Cardiac ventricle fibroblast (primary cell): ENCODE measurements around the gene LY6G6F. TPM values are rescaled to one million over a fixed set of nuclear protein-coding genes. Genes with fewer than 3 reads are reported as not detected.

Experiments
- total RNA-seq: library from RNA; depleted of rRNA; stranded (reverse); fragments of >200 nt; gene quantifications from 2 replicates; pipeline ENCODE4 v1.2.3, GENCODE V29; 2015

The LY6G6F gene
- total RNA-seq, 1 donor from 2014 or later = not detected

Other genes starting within 250 kb of the LY6G6F start
- 2.2 and 5.1 TPM in 2 replicates for gene MICB, start 208.7 kb upstream of the LY6G6F start, total RNA-seq
- gene MCCD1, start 177.9 kb upstream of the LY6G6F start, total RNA-seq = not detected in 2 replicates
- gene DDX39B, start 164.9 kb upstream of the LY6G6F start, total RNA-seq = 205 and 225 TPM in 2 replicates
- gene ATP6V1G2, start 160.3 kb upstream of the LY6G6F start, total RNA-seq = 0.25 and 2.1 TPM in 2 replicates
- 21.5 and 21.6 TPM in 2 replicates for gene NFKBIL1, start 159.3 kb upstream of the LY6G6F start, total RNA-seq
- not detected in 2 replicates for gene LTA, start 134.6 kb upstream of the LY6G6F start, total RNA-seq
- gene TNF, start 131.3 kb upstream of the LY6G6F start, total RNA-seq = not detected in 2 replicates
- gene LTB, start 124.4 kb upstream of the LY6G6F start, total RNA-seq = not detected in 2 replicates
- not detected in 2 replicates for gene LST1, start 120.6 kb upstream of the LY6G6F start, total RNA-seq
- gene NCR3, start 113.9 kb upstream of the LY6G6F start, total RNA-seq = not detected in 2 replicates
- gene AIF1, start 91.6 kb upstream of the LY6G6F start, total RNA-seq = not detected in 2 replicates
- 66.0 and 73.3 TPM in 2 replicates for gene PRRC2A, start 86.2 kb upstream of the LY6G6F start, total RNA-seq
- gene BAG6, start 54.2 kb upstream of the LY6G6F start, total RNA-seq = 169 and 177 TPM in 2 replicates
- 2.0 and 2.3 TPM in 2 replicates for gene APOM, start 51.0 kb upstream of the LY6G6F start, total RNA-seq
- gene C6orf47, start 46.1 kb upstream of the LY6G6F start, total RNA-seq = 18.5 and 21.9 TPM in 2 replicates
- gene GPANK1, start 41.9 kb upstream of the LY6G6F start, total RNA-seq = 21.4 and 23.7 TPM in 2 replicates
- gene CSNK2B, start 40.8 kb upstream of the LY6G6F start, total RNA-seq = 208 and 235 TPM in 2 replicates
- 0.44 and 0.50 TPM in 2 replicates for gene LY6G5B, start 36.9 kb upstream of the LY6G6F start, total RNA-seq
- gene LY6G5C, start 25.8 kb upstream of the LY6G6F start, total RNA-seq = 0.34 TPM in 1 of 2 replicates, not detected in the other
- 19.1 and 24.3 TPM in 2 replicates for gene ABHD16A, start 3.5 kb upstream of the LY6G6F start, total RNA-seq
- gene LY6G6D, start 8.5 kb downstream of the LY6G6F start, total RNA-seq = not detected in 2 replicates
- not detected in 2 replicates for gene LY6G6C, start 14.9 kb downstream of the LY6G6F start, total RNA-seq
- 0.06 TPM in 1 of 2 replicates, not detected in the other for gene MPIG6B, start 16.5 kb downstream of the LY6G6F start, total RNA-seq
- 48.5 and 60.7 TPM in 2 replicates for gene DDAH2, start 22.4 kb downstream of the LY6G6F start, total RNA-seq
- 293 and 305 TPM in 2 replicates for gene CLIC1, start 29.7 kb downstream of the LY6G6F start, total RNA-seq
- gene MSH5, start 33.1 kb downstream of the LY6G6F start, total RNA-seq = 1.6 and 4.2 TPM in 2 replicates
- gene SAPCD1, start 55.8 kb downstream of the LY6G6F start, total RNA-seq = 0.44 and 0.50 TPM in 2 replicates
- gene VWA7, start 70.5 kb downstream of the LY6G6F start, total RNA-seq = 0.10 and 0.12 TPM in 2 replicates
- gene VARS1, start 88.9 kb downstream of the LY6G6F start, total RNA-seq = 54.7 and 63.3 TPM in 2 replicates
- 36.0 and 38.2 TPM in 2 replicates for gene LSM2, start 100.1 kb downstream of the LY6G6F start, total RNA-seq
- gene HSPA1L, start 108.4 kb downstream of the LY6G6F start, total RNA-seq = 0.62 and 1.7 TPM in 2 replicates
- 93.9 and 97.6 TPM in 2 replicates for gene HSPA1A, start 108.7 kb downstream of the LY6G6F start, total RNA-seq
- 101 and 110 TPM in 2 replicates for gene HSPA1B, start 120.9 kb downstream of the LY6G6F start, total RNA-seq
- gene NEU1, start 156.0 kb downstream of the LY6G6F start, total RNA-seq = 36.7 and 43.2 TPM in 2 replicates
- gene SLC44A4, start 172.1 kb downstream of the LY6G6F start, total RNA-seq = not detected in 2 replicates
- 29.5 and 47.8 TPM in 2 replicates for gene EHMT2, start 190.8 kb downstream of the LY6G6F start, total RNA-seq
- gene ZBTB12, start 195.2 kb downstream of the LY6G6F start, total RNA-seq = 2.1 and 2.5 TPM in 2 replicates
- 10.4 and 16.9 TPM in 2 replicates for gene C2, start 220.9 kb downstream of the LY6G6F start, total RNA-seq
- gene CFB, start 239.2 kb downstream of the LY6G6F start, total RNA-seq = 47.7 and 56.5 TPM in 2 replicates